GM08714 (cell line): ENCODE data around the gene ADGRG4.
"Not testable (repeated sequence)": the region's sequence is repeated elsewhere in the genome, so short reads cannot be mapped to it uniquely, and the experiment has no call there.

ENCODE experiments used
- H3K4me3 ChIP-seq: fragments of 200-500 bp; sonication (Bioruptor generic); 2 replicates; pipeline ENCODE4 v1.5.1; 2014; ENCODE audit warnings: mild to moderate bottlenecking, low read length, inconsistent platforms
- ZNF274 ChIP-seq: IDR thresholded peaks from 2 replicates; pipeline ENCODE4 v1.6.1; 2012; ENCODE audit warnings: mild to moderate bottlenecking, low read depth, low read length

Gene ADGRG4

GRCh38 chrX:136269921-136270320 lies 30.8 kb upstream of the ADGRG4 start:
- no peak for TF ChIP-seq ZNF274
- no peak overlapping the region for H3K4me3 ChIP-seq

- H3K4me3 ChIP-seq = no peak overlapping the region
- no peak for TF ChIP-seq ZNF274
These were observed 29.5 kb upstream of the ADGRG4 start for GRCh38 chrX:136271300-136271699.

DNA sequence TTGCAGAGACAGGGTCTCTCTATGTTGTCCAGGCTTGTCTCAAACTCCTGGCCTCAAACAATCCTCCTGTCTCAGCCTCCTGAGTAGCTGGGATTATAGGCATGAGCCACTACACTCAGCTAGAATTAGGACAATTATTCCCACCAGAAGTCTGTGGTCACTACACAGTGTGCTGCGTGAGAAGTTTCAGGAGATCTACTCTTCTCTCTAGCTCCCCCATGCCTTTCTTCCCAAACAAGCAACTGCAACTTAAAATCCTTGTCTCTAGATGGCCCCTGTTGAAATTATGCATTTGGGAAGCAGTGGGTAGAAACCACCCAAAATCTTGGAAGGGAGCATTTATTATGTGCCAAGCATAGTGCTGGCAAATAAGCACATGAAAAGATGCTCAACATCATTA lies 28.4 kb upstream of the ADGRG4 start:
- no peak overlapping the region for H3K4me3 ChIP-seq
- TF ChIP-seq ZNF274 = no peak

GRCh38 chrX:136273986-136274385 lies 26.8 kb upstream of the ADGRG4 start:
- no peak overlapping the region for H3K4me3 ChIP-seq
- no peak for TF ChIP-seq ZNF274

- no peak for TF ChIP-seq ZNF274
- no peak overlapping the region for H3K4me3 ChIP-seq
These were observed 25.2 kb upstream of the ADGRG4 start for GRCh38 chrX:136275553-136275952.

DNA sequence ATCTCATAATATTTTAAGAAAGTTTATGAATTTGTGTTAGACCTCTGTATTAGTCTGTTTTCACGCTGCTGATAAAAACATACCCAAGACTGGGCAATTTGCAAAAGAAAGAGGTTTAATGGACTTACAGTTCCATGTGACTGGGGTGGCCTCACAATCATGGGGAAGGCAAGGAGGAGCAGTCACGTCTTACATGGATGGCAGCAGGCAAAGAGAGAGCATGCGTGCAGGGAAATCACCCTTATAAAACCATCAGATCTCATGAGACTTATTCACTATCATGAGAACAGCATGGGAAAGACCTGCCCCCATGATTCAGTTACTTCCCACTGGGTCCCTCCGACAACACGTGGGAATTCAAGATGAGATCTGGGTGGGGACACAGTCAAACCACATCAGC lies 14.4 kb upstream of the ADGRG4 start:
- not testable (repeated sequence) for H3K4me3 ChIP-seq

- H3K4me3 ChIP-seq = no peak overlapping the region
- TF ChIP-seq ZNF274 = no peak
These were observed 8.9 kb upstream of the ADGRG4 start for GRCh38 chrX:136291824-136292223.

GRCh38 chrX:136292656-136293055 lies 8.1 kb upstream of the ADGRG4 start:
- no peak for TF ChIP-seq ZNF274
- no peak overlapping the region for H3K4me3 ChIP-seq

- H3K4me3 ChIP-seq = no peak overlapping the region
- no peak for TF ChIP-seq ZNF274
These were observed 5.4 kb upstream of the ADGRG4 start for GRCh38 chrX:136295380-136295779.

DNA sequence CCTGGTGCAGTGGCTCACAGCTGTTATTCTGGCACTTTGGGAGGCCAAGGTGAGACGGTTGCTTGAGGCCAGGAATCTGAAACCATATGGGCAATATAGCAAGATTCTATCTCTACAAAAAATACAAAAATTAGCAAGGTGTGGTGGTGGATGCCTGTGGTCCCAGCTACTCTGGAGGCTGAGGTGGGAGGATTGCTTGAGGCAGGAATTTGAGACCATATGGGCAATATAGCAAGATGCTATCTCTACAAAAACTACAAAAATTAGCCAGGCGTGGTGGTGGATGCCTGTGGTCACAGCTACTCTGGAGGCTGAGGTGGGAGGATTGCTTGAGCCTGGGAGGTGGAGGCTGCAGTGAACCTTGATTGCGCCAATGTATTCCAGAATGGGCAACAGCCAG lies 2.3 kb downstream of the ADGRG4 start:
- no peak overlapping the region for H3K4me3 ChIP-seq
- no peak for TF ChIP-seq ZNF274

DNA sequence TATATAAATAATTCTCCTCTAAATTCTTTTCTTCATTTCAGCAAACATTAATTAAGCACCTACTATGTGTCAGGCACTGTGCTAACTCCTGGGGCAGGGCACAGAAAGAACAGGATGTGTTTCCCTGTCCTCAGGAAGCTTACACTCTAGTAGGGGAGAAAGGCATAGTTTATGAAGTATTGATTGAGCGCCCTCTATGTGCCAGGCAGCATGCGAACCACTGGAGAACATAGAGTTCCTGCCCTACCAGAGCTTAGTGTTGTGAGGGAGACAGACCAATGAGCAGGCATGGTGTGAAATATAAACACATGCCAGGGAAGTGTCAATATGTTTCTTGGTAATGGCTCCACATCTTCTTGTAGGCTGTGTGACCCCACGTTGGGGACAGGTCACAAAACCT lies 3.7 kb downstream of the ADGRG4 start:
- no peak overlapping the region for H3K4me3 ChIP-seq
- no peak for TF ChIP-seq ZNF274

GRCh38 chrX:136306182-136306581 lies 5.4 kb downstream of the ADGRG4 start:
- no peak for TF ChIP-seq ZNF274
- H3K4me3 ChIP-seq = no peak overlapping the region

DNA sequence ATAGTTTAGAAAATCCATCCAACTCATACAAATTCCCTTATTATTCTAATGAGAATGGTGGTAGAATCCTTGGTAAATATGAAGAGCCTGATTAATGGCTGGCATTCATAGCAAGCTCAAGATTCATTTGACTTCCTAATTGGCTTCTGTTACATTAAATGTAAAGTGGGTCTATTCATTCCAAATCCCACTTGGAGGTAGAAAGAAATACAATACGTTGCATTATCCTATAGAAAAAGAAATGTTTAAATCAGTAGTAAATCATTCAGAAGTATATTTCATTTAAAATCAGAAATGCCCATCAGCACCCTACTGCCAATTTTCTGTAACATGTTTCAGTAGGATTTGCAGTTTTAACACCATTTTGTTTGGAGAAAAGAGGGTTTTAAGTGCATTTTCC lies 6.7 kb downstream of the ADGRG4 start:
- H3K4me3 ChIP-seq = no peak overlapping the region
- TF ChIP-seq ZNF274 = no peak

- no peak overlapping the region for H3K4me3 ChIP-seq
- no peak for TF ChIP-seq ZNF274
These were observed 9.6 kb downstream of the ADGRG4 start for GRCh38 chrX:136310411-136310810.

- TF ChIP-seq ZNF274 = no peak
- no peak overlapping the region for H3K4me3 ChIP-seq
These were observed 17.4 kb downstream of the ADGRG4 start for GRCh38 chrX:136318156-136318555.

DNA sequence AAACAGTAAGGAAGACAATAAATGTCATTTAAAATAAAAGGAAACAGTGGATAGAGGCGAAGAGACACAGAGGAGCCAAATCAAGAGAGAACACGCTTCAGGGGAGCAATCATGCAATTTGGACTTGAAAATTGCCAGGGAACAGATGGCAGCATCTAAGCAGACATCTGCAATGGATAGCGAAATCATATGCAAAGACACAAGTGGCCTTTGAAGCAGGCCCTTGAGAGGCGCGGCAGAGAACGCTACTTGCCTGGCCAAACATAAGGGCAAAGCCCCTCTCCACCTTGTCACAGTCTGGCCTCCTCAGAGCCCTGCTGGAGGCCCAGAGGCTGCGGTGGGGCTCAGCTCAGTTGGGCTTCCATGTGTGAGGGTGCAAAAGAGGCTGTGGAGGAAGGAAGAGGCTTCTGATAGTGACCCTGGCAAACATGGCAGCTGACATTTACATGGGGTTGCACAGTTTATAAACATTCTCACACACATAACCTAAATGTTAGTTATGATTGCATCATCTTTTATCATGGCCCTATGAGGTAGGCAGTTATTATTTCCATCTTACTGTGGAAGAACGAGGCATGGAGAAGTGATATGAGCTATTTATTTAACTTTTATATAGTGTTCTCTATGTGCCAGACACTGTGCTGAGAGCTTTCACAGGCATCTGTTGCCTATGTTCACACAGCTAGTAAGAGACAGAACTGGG lies 18.3 kb downstream of the ADGRG4 start:
- H3K4me3 ChIP-seq = no peak overlapping the region
- TF ChIP-seq ZNF274 = no peak
